Heart left ventricle (tissue), 13 donors: ENCODE results near the gene FAT1.

Experiments
- CTCF ChIP-seq, 12 donors: fragments of 200-600 bp; sonication (generic) in 4 of 12; IDR thresholded peaks; one replicate each; pipeline versions ENCODE4 v1.5.0 to v1.8.0; 2018 to 2022; ENCODE audit warnings: antibody characterized with exemption in 12 of 12, mild to moderate bottlenecking in 5 of 12
- POLR2A ChIP-seq, 2 donors: fragments of 450-650 bp; IDR thresholded peaks; one replicate each; pipeline ENCODE4 v1.6.1; 2017; ENCODE audit warnings: antibody characterized with exemption in 2 of 2, mild to moderate bottlenecking in 2 of 2, moderate library complexity in 2 of 2
- donor health status: ischemic (EF 13 %, LVEDD 7.1; RV severe dilation, severe dysfunction).
- donor health status: DM: no; HTN: yes; CAD: no.
- donor health status: DM: no; HTN: no; CAD: no.
- donor health status: ischemic (EF 25% LVEDD 6.9; RV normal size, moderate dysfunction).
- donor health status: ischemic (EF 25% LVEDD 5.7; RV mildly dilated, moderate dysfunction).
- donor health status: ischemic (EF 35%, LVEDD 5.7; RV mildly dilated, moderate dysfunction).
- donor health status: nonischemic (EF 11% LVEDD 7.7; RV severe dilation, severe dysfunction).
- donor health status: DM: yes; HTN: yes; CAD: no.
- donor health status: PGD.
- donor health status: ischemic (EF 29% LVEDD 5.4; RV normal size, mild dysfunction).
- donor health status: nonischemic (EF 23%, LVEDD 6.1; RV moderate dilation, normal function).

- TF ChIP-seq CTCF (IDR thresholded peaks at IDR 0.05) = no peak
- TF ChIP-seq POLR2A (IDR thresholded peaks at IDR 0.05) = no peak
Observed at GRCh38 chr4:186557061-186557460, 166.6 kb downstream of the FAT1 start.
